Neural progenitor cell (in vitro differentiated cells): ENCODE measurements around the gene SERBP1. TPM values are rescaled to one million over a fixed set of nuclear protein-coding genes. Genes with fewer than 3 reads are reported as not detected.

ENCODE experiments used
- DNase-seq: peaks from one replicate; pipeline ENCODE4 v3.0.0-alpha.2; 2016; ENCODE audit warnings: low spot score
- H2AFZ ChIP-seq: fragments of 200-600 bp; sonication (generic); replicated peaks from 2 replicates; pipeline ENCODE4 v1.6.1; 2016; ENCODE audit warnings: antibody characterized with exemption
- H3F3A ChIP-seq: fragments of 200-600 bp; sonication (generic); 2 replicates; pipeline ENCODE4 v1.6.1; 2016; ENCODE audit warnings: antibody characterized with exemption, low read depth
- H3K27ac ChIP-seq: fragments of 200-600 bp; sonication (generic); 2 replicates; pipeline ENCODE4 v1.5.1; 2016; ENCODE audit warnings: mild to moderate bottlenecking
- H3K27me3 ChIP-seq: fragments of 200-600 bp; sonication (generic); 2 replicates; pipeline ENCODE4 v1.6.1; 2016; ENCODE audit warnings: mild to moderate bottlenecking, moderate library complexity
- H3K36me3 ChIP-seq: fragments of 200-600 bp; sonication (generic); 2 replicates; pipeline ENCODE4 v1.5.1; 2016
- H3K4me1 ChIP-seq: fragments of 200-600 bp; sonication (generic); 2 replicates; pipeline ENCODE4 v1.6.1; 2016; ENCODE audit warnings: mixed run types
- H3K4me2 ChIP-seq: fragments of 200-600 bp; sonication (generic); 2 replicates; pipeline ENCODE4 v1.6.1; 2016
- H3K4me3 ChIP-seq: fragments of 200-600 bp; sonication (generic); 2 replicates; pipeline ENCODE4 v1.5.1; 2016
- H3K79me2 ChIP-seq: fragments of 200-600 bp; sonication (generic); 2 replicates; pipeline ENCODE4 v1.6.1; 2016; ENCODE audit warnings: low read depth
- H3K9ac ChIP-seq: fragments of 200-600 bp; sonication (generic); 2 replicates; pipeline ENCODE4 v1.6.1; 2016
- H3K9me3 ChIP-seq: fragments of 200-600 bp; sonication (generic); 2 replicates; pipeline ENCODE4 v1.5.1; 2016; ENCODE audit warnings: low read depth
- H4K20me1 ChIP-seq: fragments of 200-600 bp; sonication (generic); 2 replicates; pipeline ENCODE4 v1.6.1; 2016; ENCODE audit warnings: low read depth
- H3K27ac Mint-ChIP-seq: 3 replicates; pipeline ENCODE4 v1.8.0; 2021; ENCODE audit warnings: mixed read lengths
- H3K27me3 Mint-ChIP-seq: 2 replicates; pipeline ENCODE4 v1.8.0; 2022; ENCODE audit warnings: low read depth, mild to moderate bottlenecking, inconsistent platforms, moderate library complexity, mixed read lengths; ENCODE audit not compliant: insufficient read depth
- H3K36me3 Mint-ChIP-seq: 3 replicates; pipeline ENCODE4 v1.8.0; 2021; ENCODE audit warnings: mixed read lengths
- H3K4me1 Mint-ChIP-seq: 3 replicates; pipeline ENCODE4 v1.8.0; 2021; ENCODE audit warnings: mixed read lengths
- H3K4me3 Mint-ChIP-seq: 3 replicates; pipeline ENCODE4 v1.8.0; 2021; ENCODE audit warnings: mild to moderate bottlenecking, moderate library complexity, mixed read lengths
- H3K9me3 Mint-ChIP-seq: 3 replicates; pipeline ENCODE4 v1.8.0; 2020; ENCODE audit warnings: mixed read lengths
- CTCF ChIP-seq: fragments of 200-600 bp; sonication (generic); IDR thresholded peaks from 2 replicates; pipeline ENCODE4 v1.5.1; 2017; ENCODE audit warnings: antibody characterized with exemption, mild to moderate bottlenecking
- EZH2 ChIP-seq: fragments of 200-600 bp; sonication (generic); IDR thresholded peaks from 2 replicates; pipeline ENCODE4 v1.6.1; 2017; ENCODE audit warnings: antibody characterized with exemption, mild to moderate bottlenecking, moderate library complexity
- EZH2phosphoT487 ChIP-seq: fragments of 200-600 bp; sonication (generic); IDR thresholded peaks from 2 replicates; pipeline ENCODE4 v1.6.1; 2017; ENCODE audit warnings: antibody characterized with exemption
- total RNA-seq: library from RNA; depleted of rRNA; stranded (reverse); fragments of >200 nt; gene quantifications from 2 replicates; pipeline ENCODE4 v1.2.3, GENCODE V29; 2015; ENCODE audit warnings: low replicate concordance

SERBP1 gene
- total RNA-seq, 1 donor from 2014 or later, result 534 TPM

- H3K4me3 ChIP-seq, result no peak overlapping the region
- no peak overlapping the region for H3K4me3 Mint-ChIP-seq
These were observed 28.9 kb upstream of the SERBP1 start for GRCh38 chr1:67459068-67459467.

GRCh38 chr1:67458663-67459062, 28.5 kb upstream of the SERBP1 start:
- Histone ChIP-seq H3K4me1 (peaks cover 33% of the 10 kb centered on the region), H4K20me1 (no peaks in the 10 kb centered on the region), H3K9me3 (no peaks in the 10 kb centered on the region), H3K4me3 (no peak overlapping the region), H3K4me2 (peak overlapping the region; percentile 51), H3F3A (peaks cover 28% of the 10 kb centered on the region), H3K27ac (no peak overlapping the region), H3K36me3 (no peaks in the 10 kb centered on the region), H2AFZ (no peak overlapping the region), H3K27me3 (no peaks in the 10 kb centered on the region), H3K79me2 (no peaks in the 10 kb centered on the region), H3K9ac (no peak overlapping the region)
- H3K9me3 Mint-ChIP-seq, result no peaks in the 10 kb centered on the region
- peaks cover 2% of the 10 kb centered on the region for H3K27me3 Mint-ChIP-seq
- no peak overlapping the region for H3K4me3 Mint-ChIP-seq
- TF ChIP-seq EZH2phosphoT487 (no peak), CTCF (no peak), EZH2 (no peak)
- H3K36me3 Mint-ChIP-seq, result no peaks in the 10 kb centered on the region
- peak; percentile 7 for DNase-seq
- H3K4me1 Mint-ChIP-seq, result peaks cover 13% of the 10 kb centered on the region
- no peak overlapping the region for H3K27ac Mint-ChIP-seq

More at GRCh38 chr1:67459068-67459467, 28.9 kb upstream of the SERBP1 start:
- Histone ChIP-seq H3K4me2 (peak overlapping the region; percentile 51), H3F3A (peaks cover 32% of the 10 kb centered on the region), H2AFZ (no peak overlapping the region), H4K20me1 (no peaks in the 10 kb centered on the region), H3K27ac (no peak overlapping the region), H3K9ac (no peak overlapping the region), H3K27me3 (no peaks in the 10 kb centered on the region), H3K36me3 (no peaks in the 10 kb centered on the region), H3K9me3 (no peaks in the 10 kb centered on the region), H3K4me1 (peaks cover 37% of the 10 kb centered on the region), H3K79me2 (no peaks in the 10 kb centered on the region)
- H3K27me3 Mint-ChIP-seq, result peaks cover 2% of the 10 kb centered on the region
- no peaks in the 10 kb centered on the region for H3K9me3 Mint-ChIP-seq
- peaks cover 16% of the 10 kb centered on the region for H3K4me1 Mint-ChIP-seq
- DNase-seq, result peak; percentile 29
- H3K27ac Mint-ChIP-seq, result no peak overlapping the region
- H3K36me3 Mint-ChIP-seq, result no peaks in the 10 kb centered on the region
- TF ChIP-seq EZH2phosphoT487, result no peak
- no peak for TF ChIP-seq EZH2
- no peak for TF ChIP-seq CTCF

GRCh38 chr1:67457247-67457646, 27.0 kb upstream of the SERBP1 start:
- H3K36me3 Mint-ChIP-seq, result no peaks in the 10 kb centered on the region
- peaks cover 20% of the 10 kb centered on the region for H3F3A ChIP-seq

More at GRCh38 chr1:67457247-67457646, 27.0 kb upstream of the SERBP1 start:
- H3K36me3 ChIP-seq, result no peaks in the 10 kb centered on the region
- no peaks in the 10 kb centered on the region for H3K79me2 ChIP-seq
- no peaks in the 10 kb centered on the region for H4K20me1 ChIP-seq
- H3K4me3 ChIP-seq, result no peak overlapping the region
- H3K27ac ChIP-seq, result no peak overlapping the region
- DNase-seq, result no peak
- no peak overlapping the region for H3K9ac ChIP-seq
- Mint-ChIP-seq H3K4me1 (peaks cover 8% of the 10 kb centered on the region), H3K9me3 (no peaks in the 10 kb centered on the region), H3K4me3 (no peak overlapping the region), H3K27ac (no peak overlapping the region), H3K27me3 (no peaks in the 10 kb centered on the region)
- peaks cover 24% of the 10 kb centered on the region for H3K4me1 ChIP-seq
- H2AFZ ChIP-seq, result no peak overlapping the region
- no peaks in the 10 kb centered on the region for H3K27me3 ChIP-seq
- H3K4me2 ChIP-seq, result no peak overlapping the region
- H3K9me3 ChIP-seq, result no peaks in the 10 kb centered on the region
- TF ChIP-seq EZH2phosphoT487 (no peak), EZH2 (no peak), CTCF (no peak)
